Measurements from ENCODE around the gene ZFHX3.

The ZFHX3 gene

DNA sequence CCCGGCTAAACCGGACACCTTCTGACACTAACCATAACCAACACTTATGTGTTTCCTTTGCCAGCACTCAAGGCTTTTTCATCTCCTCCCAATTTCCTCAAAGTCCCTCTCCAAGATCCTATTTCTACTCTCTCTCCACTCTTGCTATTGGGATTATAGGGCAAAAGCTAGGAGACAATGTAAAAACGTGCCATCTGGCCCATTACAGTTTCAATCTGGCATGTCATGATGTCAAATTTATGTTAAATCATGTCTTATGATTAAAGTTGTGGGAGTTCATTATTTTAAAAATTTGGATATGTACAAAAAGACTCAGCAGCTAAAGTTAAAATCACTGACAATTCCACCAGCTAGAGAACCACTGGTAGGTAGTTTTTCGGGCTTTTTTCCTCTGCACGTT lies 77.3 kb downstream of the ZFHX3 start:
- no peak for DNase-seq

DNA sequence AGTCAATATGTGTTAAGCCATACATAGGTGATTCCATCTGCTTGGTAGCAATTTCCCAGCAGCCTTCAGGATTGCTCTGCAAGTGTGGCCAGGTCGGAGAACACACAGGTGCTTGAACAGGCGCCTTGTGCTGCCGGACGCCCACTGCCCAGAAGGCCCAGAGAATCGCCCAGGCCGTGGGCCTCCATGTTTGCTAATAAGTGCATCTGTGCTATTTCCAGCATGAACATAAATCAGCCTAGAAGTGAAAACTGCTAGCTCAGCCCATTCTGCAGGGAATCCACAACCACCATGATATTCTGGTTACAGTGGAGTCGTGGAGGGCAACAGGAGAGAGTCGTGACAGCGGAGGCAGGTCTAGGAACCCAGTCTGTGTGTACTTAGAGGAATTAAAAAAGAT lies 78.1 kb downstream of the ZFHX3 start:
- DNase-seq, result no peak

DNA sequence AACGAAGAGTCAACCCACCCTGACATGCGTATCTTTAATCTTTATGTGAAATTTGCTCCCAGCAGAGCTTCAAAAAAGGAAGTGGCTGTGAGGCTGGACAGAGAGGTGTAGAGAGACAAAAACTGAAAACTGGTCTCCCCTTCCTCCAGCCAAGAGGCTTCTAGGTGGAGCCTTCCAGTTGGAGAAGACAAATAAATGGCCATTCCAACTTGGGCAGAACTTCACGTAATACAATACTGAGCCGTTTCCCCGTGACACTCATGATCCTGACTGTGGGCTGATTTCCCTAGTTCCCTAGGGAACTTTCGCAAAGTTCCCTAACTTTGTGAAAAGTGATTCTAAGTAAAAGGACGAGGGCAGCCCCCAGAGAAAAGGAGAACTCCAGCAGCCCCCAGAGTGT lies 78.8 kb downstream of the ZFHX3 start:
- DNase-seq, result no peak

DNA sequence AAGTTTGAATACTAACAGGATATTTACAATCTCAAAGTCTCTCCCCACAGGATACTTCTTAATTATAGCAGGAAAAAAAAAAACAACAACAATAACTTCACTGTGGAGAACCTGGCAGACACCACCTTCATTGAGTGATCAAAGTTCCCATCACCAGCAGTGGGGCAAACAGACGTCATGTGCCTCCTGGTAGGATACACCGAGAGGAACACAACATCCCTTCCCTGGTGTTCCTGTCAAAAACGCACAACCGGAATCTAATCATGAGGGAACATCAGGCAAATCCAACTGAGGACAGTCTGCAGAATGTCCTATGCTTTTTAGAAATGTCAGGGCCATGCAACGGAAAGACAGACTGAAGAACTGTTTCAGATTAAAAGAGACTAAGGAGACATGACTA lies 80.0 kb downstream of the ZFHX3 start:
- no peak for DNase-seq

DNA sequence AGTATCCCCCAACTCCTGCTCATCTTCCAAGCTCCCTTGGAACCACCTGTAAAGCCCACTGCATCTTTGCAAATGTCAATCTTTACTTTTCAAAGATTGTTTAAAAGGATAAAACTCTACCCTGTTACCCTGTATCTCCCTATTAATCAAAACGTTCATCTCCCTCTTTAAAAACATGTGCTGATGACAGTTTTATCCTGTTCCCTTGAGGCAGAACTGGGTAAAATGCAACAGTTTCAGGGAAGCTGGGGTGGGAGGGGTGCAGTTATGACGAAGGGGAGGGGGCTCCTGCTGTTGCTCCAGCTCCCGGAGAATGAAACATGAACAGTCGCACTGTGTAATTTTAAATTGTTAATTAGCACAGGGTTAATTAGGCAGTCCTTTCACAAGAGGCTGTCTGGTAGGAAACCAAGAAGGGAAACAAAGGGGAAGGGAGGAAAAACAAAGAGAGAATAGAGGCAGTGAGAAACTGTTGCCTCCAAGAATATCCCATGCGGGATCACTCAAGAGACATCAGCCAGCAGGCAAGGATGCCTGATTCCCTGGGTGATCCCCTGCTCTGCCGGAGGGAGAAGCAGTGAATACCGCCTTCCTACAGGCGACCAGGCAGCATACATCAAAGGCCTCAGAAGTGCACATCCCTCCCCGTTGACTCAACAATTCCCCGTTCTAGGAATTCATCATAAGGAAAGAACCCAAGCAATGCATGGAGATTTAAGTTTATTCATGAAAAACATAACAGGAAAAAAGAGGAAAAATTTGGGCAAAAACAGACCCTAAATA lies 84.2 kb downstream of the ZFHX3 start:
- DNase-seq, result no peak

DNA sequence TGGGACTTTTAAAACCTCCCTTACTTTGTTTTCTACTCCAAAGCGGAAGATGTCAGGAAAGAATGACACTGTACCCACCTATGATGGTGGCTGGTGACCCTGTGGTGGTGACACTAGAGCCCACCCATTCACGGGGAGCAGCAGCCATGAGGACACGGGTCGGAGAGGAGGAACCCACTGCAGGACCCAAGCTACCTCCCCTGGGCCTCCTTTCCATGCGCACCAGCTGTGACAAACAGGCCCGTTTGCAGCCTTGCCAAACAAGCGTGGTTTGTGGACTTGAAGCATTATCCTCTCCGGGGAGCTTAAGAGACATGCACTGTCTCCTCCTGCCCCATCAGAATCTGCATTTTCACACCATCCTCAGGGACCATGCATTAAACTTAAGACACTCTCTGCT lies 85.6 kb downstream of the ZFHX3 start:
- DNase-seq, result no peak

DNA sequence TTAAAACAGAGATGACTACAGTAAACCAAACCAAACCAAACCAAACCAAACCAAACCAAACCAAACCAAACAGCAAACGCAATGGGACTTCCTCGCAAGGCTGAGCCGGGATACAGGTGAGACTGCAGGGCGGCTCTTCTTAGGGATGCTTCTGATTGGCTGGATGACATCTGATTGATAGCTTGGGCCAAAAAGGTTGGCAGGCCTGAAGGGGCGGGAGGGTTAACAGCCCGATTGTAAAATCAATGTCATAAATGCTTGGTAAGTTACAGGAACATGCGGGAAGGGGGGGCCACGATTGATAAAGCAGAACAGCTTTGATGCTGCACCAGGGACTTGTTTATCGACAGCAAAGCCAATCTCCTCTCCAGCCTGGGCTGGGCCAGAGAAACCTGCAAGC lies 86.1 kb downstream of the ZFHX3 start:
- no peak for DNase-seq

DNA sequence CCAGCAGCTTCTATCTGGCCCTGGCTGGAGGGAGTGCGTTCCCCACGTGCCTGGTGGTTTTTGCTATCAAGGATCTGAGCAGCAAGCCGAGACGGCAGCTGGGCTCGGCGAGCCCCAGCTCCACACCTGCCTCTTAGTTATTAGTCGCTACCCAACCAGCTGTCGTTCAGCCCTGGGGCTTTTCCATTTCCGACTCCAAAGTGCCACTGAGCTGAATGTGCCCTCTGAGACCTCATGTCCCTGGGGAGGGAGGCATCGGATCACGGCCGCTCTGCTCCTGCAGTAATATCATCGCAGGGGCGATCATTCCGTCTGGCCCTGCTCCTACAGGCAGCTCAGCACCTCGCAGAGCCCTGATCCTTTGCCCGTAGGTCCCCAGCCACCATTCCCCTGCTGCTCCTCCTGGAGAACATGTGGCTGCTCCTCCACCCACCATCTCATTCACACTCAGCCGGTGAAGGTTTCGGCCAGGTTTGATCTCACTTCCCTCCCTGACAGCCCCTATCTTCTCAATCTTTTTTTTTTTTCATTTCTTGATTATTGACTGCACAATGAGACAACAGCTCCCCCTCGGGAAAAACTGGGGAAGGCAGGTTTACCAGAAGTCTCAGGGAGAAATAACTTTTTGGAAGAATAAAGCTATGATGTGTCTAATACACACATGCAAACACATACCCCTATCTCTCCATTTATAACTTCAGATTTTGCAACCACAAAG lies 86.7 kb downstream of the ZFHX3 start:
- peak; percentile 89 for DNase-seq

DNA sequence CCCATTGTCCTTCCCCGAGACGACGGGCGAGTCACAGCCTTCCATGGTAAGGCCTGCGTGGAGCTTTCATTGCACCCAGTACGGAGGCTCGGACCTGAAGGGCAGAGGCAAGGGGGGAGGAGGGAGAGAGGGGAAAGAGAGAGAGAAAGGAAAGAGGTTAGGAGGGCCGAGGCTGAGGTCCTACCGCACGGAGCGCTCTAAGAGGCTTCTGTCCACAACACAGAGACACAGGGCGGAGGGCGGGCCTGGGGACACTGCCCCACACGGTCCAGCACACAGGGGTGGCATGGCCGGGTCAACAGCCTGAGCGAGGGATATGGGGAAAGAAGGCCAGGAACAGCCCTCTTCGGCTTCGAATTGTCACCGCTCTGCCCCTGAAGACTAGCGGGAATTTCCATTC lies 87.8 kb downstream of the ZFHX3 start:
- DNase-seq, result no peak

DNA sequence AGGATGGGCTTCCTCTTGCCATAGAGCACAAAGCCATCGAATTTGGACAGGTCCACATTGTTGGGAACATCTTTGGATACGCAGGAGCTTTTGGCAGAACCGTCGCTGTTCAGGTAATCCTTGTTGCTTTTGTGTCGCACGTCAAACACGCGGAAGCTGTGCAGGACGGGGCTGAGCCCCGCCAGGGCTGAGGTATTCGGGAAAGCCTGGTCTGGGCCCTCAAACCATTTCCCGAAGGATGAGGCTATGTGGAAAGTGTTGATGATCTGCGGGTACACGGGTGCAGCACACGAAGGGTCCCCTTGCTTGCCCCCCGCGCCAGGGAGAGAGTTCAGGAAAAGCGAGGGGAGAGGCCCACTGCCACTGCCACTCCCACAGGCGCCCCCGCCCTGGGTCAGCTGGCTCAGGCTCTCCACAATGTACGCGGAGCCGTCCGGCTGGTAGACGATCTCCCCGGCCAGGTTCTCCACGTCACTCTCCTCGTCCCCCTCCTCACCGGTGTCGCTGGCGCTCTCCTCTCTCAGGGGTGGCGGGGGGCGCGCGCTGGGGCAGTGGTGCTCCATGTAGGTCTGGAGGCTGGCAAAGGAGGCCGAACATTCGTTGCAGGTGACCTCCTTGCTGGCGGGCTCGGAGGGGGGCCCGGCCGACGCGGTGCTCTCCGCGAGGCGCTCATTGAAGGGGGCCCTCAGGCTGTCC lies 88.5 kb downstream of the ZFHX3 start:
- no peak for DNase-seq

DNA sequence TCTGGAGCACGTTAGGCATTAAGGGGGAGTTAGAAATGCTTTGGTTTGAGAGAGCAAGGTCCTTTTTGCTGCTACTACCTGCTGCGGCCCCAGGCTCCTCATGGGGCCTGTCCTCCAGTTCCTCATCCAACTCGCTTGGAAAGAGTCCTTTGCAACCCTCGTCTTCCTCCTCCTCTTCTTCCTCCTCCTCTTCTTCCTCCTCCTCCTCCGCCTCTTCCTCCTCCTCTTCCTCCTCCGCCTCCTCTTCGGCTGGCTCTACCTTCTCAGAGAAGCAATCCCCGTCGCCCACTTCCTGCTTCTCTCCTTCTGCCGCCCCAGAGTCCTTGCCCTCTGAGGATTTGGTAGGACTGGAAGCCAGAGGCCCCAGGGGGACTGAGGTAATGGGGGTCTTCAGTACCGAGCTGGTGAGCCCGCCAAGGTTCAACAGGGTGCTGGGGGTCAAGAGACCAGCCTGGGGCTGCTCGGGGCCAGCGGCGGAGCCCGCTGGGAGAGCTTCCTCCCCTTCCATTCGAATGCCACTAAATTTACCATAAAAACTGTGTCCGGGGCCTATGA lies 89.3 kb downstream of the ZFHX3 start:
- no peak for DNase-seq

DNA sequence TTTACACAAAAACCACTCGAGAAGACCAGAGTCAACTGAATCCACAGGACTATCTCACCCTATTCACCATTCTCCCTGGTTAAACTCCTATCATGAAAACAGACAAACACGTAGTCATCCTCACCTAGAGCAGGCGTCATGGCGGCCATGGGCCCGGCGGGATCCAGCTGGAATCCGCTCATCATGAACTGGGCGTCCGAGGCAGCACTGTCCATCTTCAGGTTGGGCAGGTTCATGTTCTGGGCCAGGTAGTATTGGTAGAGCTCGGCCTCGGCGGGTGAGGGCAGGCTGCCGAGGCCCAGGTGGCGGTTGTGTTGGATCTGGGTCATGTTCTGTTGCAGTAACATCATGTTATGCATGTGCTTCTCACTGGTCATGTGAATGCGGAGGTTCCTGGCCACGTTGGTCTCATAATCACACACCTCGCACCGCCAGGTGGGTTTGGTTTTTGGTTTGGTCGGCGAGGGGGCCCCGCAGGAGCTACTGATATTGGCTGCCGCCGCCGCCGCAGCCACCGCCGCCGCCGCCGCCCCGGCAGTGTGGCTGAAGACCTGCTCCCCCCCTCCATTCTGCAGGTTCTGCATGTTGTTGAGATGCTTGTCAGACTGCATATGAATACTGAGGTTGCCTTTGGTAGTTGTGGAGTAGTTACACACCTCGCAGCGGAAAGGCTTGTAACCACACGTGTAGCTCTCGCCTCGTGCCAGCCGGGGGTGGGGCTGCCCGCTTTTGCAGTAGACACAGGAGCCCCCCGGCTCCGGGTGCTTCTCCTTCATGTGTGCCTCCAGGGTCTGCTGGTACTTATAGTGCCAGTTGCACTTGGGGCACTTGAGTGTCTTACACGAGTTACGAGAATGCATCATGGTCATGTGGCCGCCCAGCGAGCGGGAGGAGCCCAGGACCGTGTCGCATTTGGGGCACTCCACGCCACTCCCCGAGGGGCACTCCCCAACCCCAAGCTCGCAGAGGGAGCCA lies 90.3 kb downstream of the ZFHX3 start:
- no peak for DNase-seq

DNA sequence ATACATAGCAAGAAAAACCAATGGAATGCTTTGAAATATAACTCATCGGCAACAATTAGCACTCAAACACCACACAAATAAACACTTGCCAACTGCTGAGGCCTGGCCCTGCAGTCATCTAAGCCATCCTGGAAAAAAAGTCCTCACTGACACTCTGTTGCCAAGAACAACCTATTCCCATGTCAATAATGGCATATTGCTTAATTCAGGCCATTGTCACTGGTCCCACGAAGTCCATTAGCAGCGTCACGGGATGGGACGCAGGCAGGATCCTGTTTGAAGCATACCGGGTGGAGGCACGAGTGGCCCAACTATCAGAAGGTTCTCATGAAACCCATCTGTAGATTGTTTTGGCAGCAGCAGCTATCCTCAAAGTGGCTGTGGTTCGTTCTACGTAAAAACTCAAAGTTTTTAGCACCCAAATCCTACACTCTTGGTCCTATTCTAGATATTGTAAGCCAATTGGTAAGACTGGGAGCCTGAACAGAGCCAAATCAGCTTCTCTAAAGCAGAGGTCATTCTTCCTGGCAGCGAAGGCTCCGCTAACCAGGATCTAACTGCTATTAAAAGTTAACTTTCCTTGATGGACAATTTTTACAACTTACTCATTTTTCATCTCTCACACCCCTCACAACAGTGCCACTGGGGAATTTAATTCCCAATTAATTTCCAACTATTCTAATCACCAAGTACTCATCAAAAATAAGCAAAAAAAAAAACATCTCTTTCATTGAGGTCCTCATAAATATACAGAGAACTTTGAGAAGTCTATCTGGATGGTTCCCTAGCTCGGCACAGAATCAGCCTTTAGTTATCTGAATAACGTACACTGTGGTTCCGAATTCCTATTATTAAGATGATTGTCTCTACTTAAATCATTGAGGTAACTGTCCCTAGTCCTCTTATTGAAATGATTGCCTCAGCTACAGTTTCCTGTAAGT lies 91.5 kb downstream of the ZFHX3 start:
- no peak for DNase-seq

DNA sequence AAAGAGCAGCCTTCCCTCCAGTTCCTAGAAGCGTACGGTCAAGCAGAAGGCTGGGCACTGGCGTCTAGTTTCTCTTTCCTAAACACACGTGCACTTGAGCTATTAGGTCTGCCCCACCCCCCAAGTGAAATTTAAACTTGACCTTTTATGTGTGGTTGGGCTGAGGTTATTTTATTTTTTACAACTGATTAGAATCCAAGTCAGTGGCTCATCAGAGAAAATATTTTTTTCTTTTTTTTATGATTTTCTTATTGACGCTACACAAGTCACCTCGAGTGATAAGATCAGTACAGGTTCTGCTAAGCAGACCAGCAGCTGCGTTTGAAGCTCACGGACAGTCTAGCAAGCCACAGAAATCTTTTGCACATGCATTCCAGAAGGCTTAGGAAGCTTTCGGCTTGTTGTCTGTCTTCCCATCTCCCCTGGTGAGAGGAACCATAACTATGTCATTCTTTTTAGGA lies 95.1 kb downstream of the ZFHX3 start:
- no peak for DNase-seq

DNA sequence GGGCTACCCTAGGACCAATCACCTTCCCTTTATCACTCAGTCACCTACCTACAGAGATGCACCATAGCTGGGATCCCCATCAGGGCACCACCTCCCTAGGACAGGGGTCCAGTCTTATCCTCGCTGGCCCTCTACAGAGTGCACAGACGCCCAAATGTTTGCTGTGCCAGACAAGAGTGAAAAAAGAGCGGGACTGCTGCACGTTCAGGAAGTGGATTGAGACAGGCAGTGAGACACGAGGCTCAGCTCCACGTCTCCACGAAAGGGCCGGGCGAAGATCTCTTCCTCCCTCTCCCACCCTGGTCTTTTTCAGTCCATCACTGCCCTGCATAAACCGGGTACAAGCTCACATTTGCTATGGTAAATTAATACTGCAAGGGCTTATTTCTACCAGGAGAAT lies 95.5 kb downstream of the ZFHX3 start:
- no peak for DNase-seq

DNA sequence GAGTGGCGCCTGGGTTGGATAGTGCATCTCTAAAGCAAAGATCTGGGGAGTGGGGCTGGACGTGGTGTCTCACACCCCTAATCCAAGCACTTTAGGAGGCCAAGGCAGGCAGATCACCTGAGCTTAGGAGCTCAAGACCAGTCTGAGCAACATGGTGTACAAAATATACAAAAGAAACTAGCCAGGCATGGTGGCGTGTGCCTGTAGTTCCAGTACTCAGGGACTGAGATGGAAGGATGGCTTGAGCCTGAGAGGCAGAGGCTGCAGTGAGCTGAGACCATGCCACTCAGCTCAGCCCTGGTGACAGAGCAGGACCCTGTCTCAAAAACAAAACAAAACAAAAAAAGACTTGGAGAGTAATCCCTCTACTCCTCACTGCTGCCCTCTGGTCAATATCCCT lies 96.0 kb downstream of the ZFHX3 start:
- DNase-seq, result no peak

DNA sequence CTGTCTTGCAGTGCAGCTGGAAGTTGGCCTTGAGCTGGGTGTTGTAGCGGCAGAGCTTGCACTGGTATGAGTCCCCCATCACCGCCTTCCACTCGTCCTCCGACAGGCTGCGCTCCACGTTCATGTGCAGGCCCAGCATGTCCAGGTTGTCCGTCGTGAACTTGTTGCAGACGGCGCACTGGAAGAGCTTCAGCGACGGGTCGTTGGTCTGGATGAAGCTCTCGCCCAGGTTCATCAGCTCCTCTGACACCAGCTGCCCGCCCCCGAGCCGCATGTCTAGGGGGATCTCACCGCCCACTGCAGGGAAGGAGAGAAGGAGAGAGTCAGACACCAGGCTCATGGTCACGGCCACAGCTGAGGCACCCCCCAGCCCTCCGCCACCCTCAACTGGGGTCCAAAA lies 97.3 kb downstream of the ZFHX3 start:
- DNase-seq, result no peak

DNA sequence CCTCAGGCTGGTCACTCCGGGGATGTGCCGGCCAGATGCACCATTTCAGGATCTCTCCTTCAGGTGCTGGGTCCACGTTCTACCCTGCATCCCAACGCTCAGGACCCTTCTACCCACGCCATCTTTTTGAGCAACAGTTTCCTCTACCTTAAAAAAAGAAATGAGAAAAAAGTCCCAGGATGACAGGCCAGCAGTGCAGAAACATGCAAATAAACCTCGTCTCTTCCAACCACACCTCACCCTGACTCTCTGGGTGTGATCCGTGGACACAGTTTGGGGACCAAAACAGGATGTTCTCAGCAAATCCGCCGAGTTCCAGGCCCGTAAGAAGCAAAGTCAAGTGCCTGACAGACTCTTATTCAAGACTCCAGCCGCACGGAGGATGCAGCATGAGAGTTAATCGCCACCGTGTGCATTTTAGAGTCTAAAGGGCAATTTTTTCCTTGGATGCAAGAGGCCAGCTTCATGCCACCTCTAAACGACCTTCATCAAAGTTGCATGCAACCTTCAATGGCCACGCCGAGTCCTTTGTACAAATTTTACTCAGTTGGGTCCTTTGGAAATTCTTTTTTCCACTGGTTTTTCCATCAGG lies 99.6 kb downstream of the ZFHX3 start:
- no peak for DNase-seq

DNA sequence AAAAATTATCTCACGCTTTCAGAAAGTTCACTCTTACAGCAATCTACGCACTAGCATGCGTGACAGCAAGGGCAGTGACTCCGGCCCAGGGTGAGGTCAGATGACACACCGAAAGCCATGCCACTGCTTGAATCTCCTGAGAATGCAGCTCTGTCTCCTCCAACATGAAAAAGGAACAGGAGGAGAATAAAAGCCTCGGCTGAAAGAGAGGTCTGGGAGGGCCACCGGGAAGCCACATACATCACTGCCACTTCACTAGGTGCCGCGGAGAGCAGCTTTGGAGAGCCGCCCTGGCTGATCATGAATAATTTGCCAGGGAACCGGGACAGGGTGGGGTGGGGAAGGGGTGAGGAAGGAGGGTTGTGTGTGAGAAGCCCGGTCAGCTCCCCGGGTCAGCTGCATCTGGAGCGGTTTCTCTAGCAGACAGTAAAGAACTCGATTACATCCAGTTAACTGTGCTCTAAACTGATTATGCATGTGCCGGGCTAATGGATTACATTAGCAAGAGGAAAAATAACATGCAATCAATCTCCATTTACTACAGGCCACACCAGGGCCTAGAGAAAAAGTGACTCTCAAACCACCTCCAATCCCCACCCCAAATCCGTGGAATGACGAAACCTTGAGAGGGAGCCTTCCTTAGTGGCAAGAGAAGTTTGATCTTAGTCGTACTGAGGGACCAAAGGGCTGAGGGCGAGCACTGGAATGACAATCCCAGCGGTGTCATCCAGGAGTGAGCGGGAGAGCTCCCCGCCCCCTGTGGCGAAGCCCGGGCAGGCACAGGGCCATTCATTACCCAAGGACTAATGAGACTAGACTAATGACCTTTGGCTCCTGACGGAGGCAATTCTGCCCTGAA lies 100.3 kb downstream of the ZFHX3 start:
- no peak for DNase-seq

Data from DMS 273 treated with DMSO at 0.1 percent for 48 hours (cell line).